HepG2 (cell line): ENCODE results near the gene TEDC2. TPM values are rescaled to one million over a fixed set of nuclear protein-coding genes. Genes with fewer than 3 reads are reported as not detected.

Experiments
- BORCS8-MEF2B ChIP-seq: sonication (generic); formaldehyde crosslinking; IDR thresholded peaks from 2 replicates; pipeline ENCODE4 v1.8.0; 2022; ENCODE audit warnings: mild to moderate bottlenecking, missing genetic modification reagents
- BRD4 ChIP-seq: sonication (generic); formaldehyde crosslinking; IDR thresholded peaks from 2 replicates; pipeline ENCODE4 v1.4.0; 2020; ENCODE audit warnings: missing genetic modification reagents
- BRF2 ChIP-seq: sonication (generic); formaldehyde crosslinking; IDR thresholded peaks from 2 replicates; pipeline ENCODE4 v1.8.1; 2022; ENCODE audit warnings: mild to moderate bottlenecking, missing genetic modification reagents
- FOSL2 ChIP-seq: sonication (generic); formaldehyde crosslinking; IDR thresholded peaks from 2 replicates; pipeline ENCODE4 v1.4.0; 2020; ENCODE audit warnings: missing genetic modification reagents
- FOXP4 ChIP-seq: sonication (generic); formaldehyde crosslinking; IDR thresholded peaks from 2 replicates; pipeline ENCODE4 v1.4.0; 2020; ENCODE audit warnings: missing genetic modification reagents
- HDAC1 ChIP-seq: sonication (generic); formaldehyde crosslinking; IDR thresholded peaks from 2 replicates; pipeline ENCODE4 v1.5.1; 2020; ENCODE audit warnings: mild to moderate bottlenecking, missing genetic modification reagents
- KDM1A ChIP-seq: IDR thresholded peaks from 2 replicates; pipeline ENCODE4 v1.6.1; 2016; ENCODE audit warnings: missing compliant biosample characterization
- KIAA2018 ChIP-seq: sonication (generic); formaldehyde crosslinking; IDR thresholded peaks from 2 replicates; pipeline ENCODE4 v1.5.0; 2020; ENCODE audit warnings: mild to moderate bottlenecking, missing genetic modification reagents, borderline replicate concordance
- MAF1 ChIP-seq: sonication (generic); formaldehyde crosslinking; IDR thresholded peaks from 2 replicates; pipeline ENCODE4 v1.5.0; 2020; ENCODE audit warnings: missing genetic modification reagents, borderline replicate concordance
- REPIN1 ChIP-seq: sonication (generic); formaldehyde crosslinking; IDR thresholded peaks from 2 replicates; pipeline ENCODE4 v1.8.0; 2022; ENCODE audit warnings: missing genetic modification reagents, low read depth, mild to moderate bottlenecking, borderline replicate concordance
- TMF1 ChIP-seq: sonication (generic); formaldehyde crosslinking; IDR thresholded peaks from 2 replicates; pipeline ENCODE4 v1.8.1; 2022; ENCODE audit warnings: low read depth, missing genetic modification reagents
- ZNF138 ChIP-seq: sonication (generic); formaldehyde crosslinking; IDR thresholded peaks from 2 replicates; pipeline ENCODE4 v1.5.0; 2020; ENCODE audit warnings: mild to moderate bottlenecking, low read depth, missing genetic modification reagents
- ZNF280B ChIP-seq: sonication (generic); formaldehyde crosslinking; IDR thresholded peaks from 2 replicates; pipeline ENCODE4 v1.5.0; 2020; ENCODE audit warnings: missing genetic modification reagents, mild to moderate bottlenecking, borderline replicate concordance
- ZNF350 ChIP-seq: sonication (generic); formaldehyde crosslinking; IDR thresholded peaks from 2 replicates; pipeline ENCODE4 v1.4.0; 2020; ENCODE audit warnings: mild to moderate bottlenecking, low read depth, missing genetic modification reagents, borderline replicate concordance
- ZNF484 ChIP-seq: sonication (generic); formaldehyde crosslinking; IDR thresholded peaks from 2 replicates; pipeline ENCODE4 v1.5.1; 2020; ENCODE audit warnings: mild to moderate bottlenecking, low read depth, missing genetic modification reagents, borderline replicate concordance
- ZNF562 ChIP-seq: sonication (generic); formaldehyde crosslinking; IDR thresholded peaks from 2 replicates; pipeline ENCODE4 v1.8.0; 2022; ENCODE audit warnings: missing genetic modification reagents, borderline replicate concordance
- ZNF780A ChIP-seq: sonication (generic); formaldehyde crosslinking; IDR thresholded peaks from 2 replicates; pipeline ENCODE4 v1.8.0; 2022; ENCODE audit warnings: mild to moderate bottlenecking, missing genetic modification reagents, moderate library complexity
- polyA plus RNA-seq, 8 experiments: library from polyadenylated mRNA; depleted of rRNA in 3 of 8; stranded (reverse) in 7 of 8; unstranded in 1 of 8; fragments of >200 nt; fragmentation: Illumina TruSeq in 4 of 8; extraction: Trizol in 4 of 8; gene quantifications; 2 replicates each; pipeline versions ENCODE4 v1.2.1 to v1.2.3, GENCODE V29; 2011 to 2016; ENCODE audit warnings: low read depth in 4 of 8, missing spikeins in 1 of 8, mixed read lengths in 1 of 8; ENCODE audit not compliant: insufficient read depth in 1 of 8
- total RNA-seq, 5 experiments: library from RNA; depleted of rRNA; stranded (reverse); fragments of >200 nt; fragmentation: Illumina TruSeq; extraction: Trizol; gene quantifications; 2 replicates each; pipeline ENCODE4 v1.2.3, GENCODE V29; 2016; ENCODE audit warnings: low read depth in 1 of 5

The TEDC2 gene
- total and polyA plus RNA-seq, 2 of the 13 experiments (the other 11 are each of a cell fraction or from before 2014, with no cell fraction given) = 6.2 to 24.4 TPM

GRCh38 chr16:2428784-2429033 is 31.2 kb upstream of the TEDC2 start (continued):
- TF ChIP-seq REPIN1 (CRISPR knock-in tag) (0 out of 2 replicates have a peak, but pooled peaks have one; percentile 36), KIAA2018 (CRISPR knock-in tag) (0 out of 2 replicates have a peak, but pooled peaks have one; percentile 38), BRF2 (CRISPR knock-in tag) (0 out of 2 replicates have a peak, but pooled peaks have one; percentile 26), HDAC1 (CRISPR knock-in tag) (peak; percentile 69; the same call in 1 of the 2 replicates), FOXP4 (CRISPR knock-in tag) (no peak), BRD4 (peak; percentile 72; the same call in 1 of the 2 replicates), ZNF350 (CRISPR knock-in tag) (0 out of 2 replicates have a peak, but pooled peaks have one; percentile 62), ZNF280B (CRISPR knock-in tag) (peak; percentile 83; the same call in 1 of the 2 replicates), ZNF780A (CRISPR knock-in tag) (no peak), TMF1 (CRISPR knock-in tag) (0 out of 2 replicates have a peak, but pooled peaks have one; percentile 41), ZNF562 (0 out of 2 replicates have a peak, but pooled peaks have one; percentile 56), ZNF138 (CRISPR knock-in tag) (0 out of 2 replicates have a peak, but pooled peaks have one; percentile 75), FOSL2 (CRISPR knock-in tag) (0 out of 2 replicates have a peak, but pooled peaks have one; percentile 9), ZNF484 (CRISPR knock-in tag) (0 out of 2 replicates have a peak, but pooled peaks have one; percentile 43), MAF1 (CRISPR knock-in tag) (0 out of 2 replicates have a peak, but pooled peaks have one; percentile 50), BORCS8-MEF2B (CRISPR knock-in tag) (peak; percentile 25; the same call in 1 of the 2 replicates), KDM1A (no peak)
